ES-I3 (cell line): ENCODE results near the gene CTDSPL.

ENCODE experiments used
- H3K36me3 ChIP-seq: 2 replicates; pipeline ENCODE4 v1.6.1; 2013; ENCODE audit warnings: mild to moderate bottlenecking, low read length, control low read depth, moderate library complexity; ENCODE audit not compliant: insufficient read depth
- H3K4me1 ChIP-seq: 2 replicates; pipeline ENCODE4 v1.6.1; 2013; ENCODE audit warnings: mild to moderate bottlenecking, control low read depth, low read length; ENCODE audit not compliant: insufficient read depth
- H3K9ac ChIP-seq: 2 replicates; pipeline ENCODE4 v1.6.1; 2013; ENCODE audit warnings: low read depth, mild to moderate bottlenecking, low read length, moderate library complexity
- H3K9me3 ChIP-seq: 2 replicates; pipeline ENCODE4 v1.6.1; 2013; ENCODE audit warnings: mild to moderate bottlenecking, low read length, moderate library complexity; ENCODE audit not compliant: control insufficient read depth, insufficient read depth

CTDSPL gene

GRCh38 chr3:37943631-37944314, 82.1 kb downstream of the CTDSPL start:
- H3K4me1 ChIP-seq = peaks cover 14% of the 10 kb centered on the region
- no peaks in the 10 kb centered on the region for H3K9me3 ChIP-seq

GRCh38 chr3:37944391-37944842, 82.7 kb downstream of the CTDSPL start:
- H3K9ac ChIP-seq = no peak overlapping the region
- no peaks in the 10 kb centered on the region for H3K36me3 ChIP-seq
- no peaks in the 10 kb centered on the region for H3K9me3 ChIP-seq
- H3K4me1 ChIP-seq = peaks cover 14% of the 10 kb centered on the region

More at GRCh38 chr3:37943631-37944314, 82.1 kb downstream of the CTDSPL start:
- Histone ChIP-seq H3K36me3 (no peaks in the 10 kb centered on the region), H3K9ac (no peak overlapping the region)

DNA sequence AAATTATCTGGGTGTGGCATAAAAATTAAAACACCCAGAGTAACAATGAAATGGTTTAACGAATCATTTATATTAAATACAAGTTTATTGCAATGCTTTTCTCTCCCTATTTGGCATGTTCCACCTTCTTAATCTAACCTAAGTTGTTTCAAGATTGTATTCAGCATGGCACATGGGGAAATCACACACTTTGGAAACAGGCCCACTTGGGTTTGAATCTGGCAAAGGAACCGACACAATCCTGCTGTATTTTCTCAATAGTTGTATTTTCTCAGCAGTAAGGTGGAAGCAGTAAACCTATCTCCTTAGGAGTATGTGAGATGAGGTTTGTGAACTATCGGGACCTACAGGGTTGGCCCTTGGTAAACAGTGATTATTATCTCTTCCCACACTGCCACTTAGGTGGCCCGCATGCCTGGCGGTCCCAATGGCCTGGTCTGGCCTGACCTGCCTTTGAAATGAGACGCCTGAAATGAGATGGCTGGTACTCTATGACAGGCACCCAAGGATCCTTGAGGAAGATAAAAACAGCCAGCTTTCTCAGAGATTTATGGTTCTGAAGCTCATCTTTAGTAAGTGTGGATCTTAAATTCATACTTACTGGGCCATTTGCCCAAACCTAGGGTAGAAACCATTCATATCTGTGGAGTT, 83.6 kb downstream of the CTDSPL start:
- peaks cover 14% of the 10 kb centered on the region for H3K4me1 ChIP-seq
- no peaks in the 10 kb centered on the region for H3K9me3 ChIP-seq
- no peaks in the 10 kb centered on the region for H3K36me3 ChIP-seq
- H3K9ac ChIP-seq = no peak overlapping the region

GRCh38 chr3:37945807-37946530, 84.3 kb downstream of the CTDSPL start:
- Histone ChIP-seq H3K36me3 (no peaks in the 10 kb centered on the region), H3K4me1 (peaks cover 14% of the 10 kb centered on the region), H3K9ac (no peak overlapping the region), H3K9me3 (no peaks in the 10 kb centered on the region)

- Histone ChIP-seq H3K9ac (no peak overlapping the region), H3K4me1 (peaks cover 14% of the 10 kb centered on the region), H3K36me3 (no peaks in the 10 kb centered on the region), H3K9me3 (no peaks in the 10 kb centered on the region)
These were observed 84.8 kb downstream of the CTDSPL start for GRCh38 chr3:37946531-37946889.

DNA sequence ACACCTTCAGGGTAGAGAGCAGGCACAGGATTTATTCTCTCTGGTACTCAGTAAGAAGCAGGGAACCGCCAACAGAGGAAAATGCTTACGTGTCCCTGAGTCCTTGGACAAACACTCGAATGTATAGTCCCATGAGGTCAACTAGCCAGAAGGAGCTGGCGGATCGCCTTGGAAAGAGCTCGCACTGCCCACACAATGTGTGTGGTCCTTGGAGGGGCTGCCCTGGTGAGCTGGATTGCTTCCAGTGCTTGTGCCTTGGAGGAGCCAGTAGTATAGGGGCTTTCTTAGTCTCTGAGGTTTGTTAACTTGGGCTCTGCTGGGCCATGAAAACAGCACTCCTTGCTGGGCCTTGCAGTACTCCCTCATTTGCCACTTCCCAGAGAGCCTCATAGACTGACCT, 88.2 kb downstream of the CTDSPL start:
- Histone ChIP-seq H3K4me1 (peaks cover 11% of the 10 kb centered on the region), H3K9me3 (no peaks in the 10 kb centered on the region), H3K36me3 (no peaks in the 10 kb centered on the region), H3K9ac (no peak overlapping the region)

GRCh38 chr3:37952564-37952963, 90.9 kb downstream of the CTDSPL start:
- peaks cover 8% of the 10 kb centered on the region for H3K4me1 ChIP-seq

DNA sequence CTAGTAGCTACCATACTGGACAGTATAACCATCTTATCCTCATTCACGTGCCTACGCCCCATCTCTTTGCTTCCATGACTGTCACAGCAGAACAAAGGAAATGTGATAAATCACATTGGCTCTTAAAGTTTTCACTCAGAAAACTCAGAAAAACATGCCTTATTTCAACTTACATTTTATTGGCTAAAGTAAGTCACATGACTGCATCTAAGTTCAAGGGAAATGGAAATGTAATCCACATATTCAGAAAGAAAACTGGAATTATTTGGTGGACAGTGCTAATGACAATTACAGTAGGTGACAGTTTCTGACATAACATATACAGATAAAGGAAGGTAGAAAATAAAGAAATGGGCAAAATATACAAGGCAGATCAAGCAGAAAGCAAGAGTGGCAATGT, 91.5 kb downstream of the CTDSPL start:
- H3K9ac ChIP-seq = no peak overlapping the region
- no peaks in the 10 kb centered on the region for H3K36me3 ChIP-seq
- no peaks in the 10 kb centered on the region for H3K9me3 ChIP-seq
- H3K4me1 ChIP-seq = peaks cover 8% of the 10 kb centered on the region

More at GRCh38 chr3:37952564-37952963, 90.9 kb downstream of the CTDSPL start:
- Histone ChIP-seq H3K9ac (no peak overlapping the region), H3K36me3 (no peaks in the 10 kb centered on the region), H3K9me3 (no peaks in the 10 kb centered on the region)

DNA sequence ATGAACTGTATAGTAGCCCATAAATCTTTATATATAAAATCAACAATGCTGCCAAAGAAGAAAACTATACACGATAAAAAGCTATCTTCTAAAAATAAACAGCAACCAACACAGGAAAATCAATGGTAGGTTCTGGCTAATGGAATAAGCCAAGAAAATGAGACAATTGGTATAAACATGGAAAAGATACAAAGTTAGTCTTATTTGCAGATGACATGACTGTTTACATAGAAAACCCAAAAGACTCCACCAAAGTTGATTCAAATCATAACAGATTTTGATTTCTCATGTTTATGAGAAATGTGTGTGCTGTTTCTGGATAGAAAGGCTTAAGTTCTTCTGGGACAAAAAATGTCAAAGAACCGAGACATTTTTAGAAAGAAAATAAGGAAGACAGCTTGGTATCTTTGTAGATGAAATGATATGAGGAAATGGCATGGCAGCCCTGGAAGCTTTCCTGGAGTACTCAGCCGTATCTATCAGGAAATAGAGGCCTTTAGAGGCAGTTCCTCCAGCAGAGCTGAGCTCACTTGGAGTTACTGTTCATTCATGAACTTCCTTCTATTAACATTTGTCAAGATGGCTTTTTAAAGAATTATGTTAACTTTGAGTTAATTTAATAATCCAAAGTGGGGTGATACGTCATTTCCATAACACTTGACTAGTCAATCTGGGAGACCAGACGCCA, 92.2 kb downstream of the CTDSPL start:
- Histone ChIP-seq H3K36me3 (no peaks in the 10 kb centered on the region; the same call in 1 of the 2 replicates), H3K4me1 (peaks cover 8% of the 10 kb centered on the region), H3K9me3 (no peaks in the 10 kb centered on the region), H3K9ac (no peak overlapping the region)

DNA sequence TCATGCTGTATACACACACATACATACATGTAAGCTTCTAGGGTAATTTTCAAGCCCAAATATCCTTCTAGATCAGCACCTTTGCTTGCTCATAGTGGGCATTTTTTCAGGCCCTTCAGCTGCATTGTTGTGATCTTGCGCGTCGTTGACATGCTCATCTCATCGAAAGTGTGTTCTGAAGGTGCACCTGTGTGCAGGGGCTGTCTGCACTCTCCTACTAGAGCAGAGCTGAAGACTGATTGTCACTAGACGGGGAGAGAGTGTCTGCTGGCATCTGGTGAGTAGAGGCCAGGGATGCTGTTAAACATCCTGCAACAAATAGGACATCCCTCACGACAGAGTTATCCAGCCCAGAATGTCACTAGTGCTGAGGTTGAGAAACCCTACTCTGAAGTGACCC, 93.2 kb downstream of the CTDSPL start:
- H3K36me3 ChIP-seq = no peaks in the 10 kb centered on the region; the same call in 1 of the 2 replicates
- no peak overlapping the region for H3K9ac ChIP-seq
- peaks cover 8% of the 10 kb centered on the region for H3K4me1 ChIP-seq
- H3K9me3 ChIP-seq = no peaks in the 10 kb centered on the region

DNA sequence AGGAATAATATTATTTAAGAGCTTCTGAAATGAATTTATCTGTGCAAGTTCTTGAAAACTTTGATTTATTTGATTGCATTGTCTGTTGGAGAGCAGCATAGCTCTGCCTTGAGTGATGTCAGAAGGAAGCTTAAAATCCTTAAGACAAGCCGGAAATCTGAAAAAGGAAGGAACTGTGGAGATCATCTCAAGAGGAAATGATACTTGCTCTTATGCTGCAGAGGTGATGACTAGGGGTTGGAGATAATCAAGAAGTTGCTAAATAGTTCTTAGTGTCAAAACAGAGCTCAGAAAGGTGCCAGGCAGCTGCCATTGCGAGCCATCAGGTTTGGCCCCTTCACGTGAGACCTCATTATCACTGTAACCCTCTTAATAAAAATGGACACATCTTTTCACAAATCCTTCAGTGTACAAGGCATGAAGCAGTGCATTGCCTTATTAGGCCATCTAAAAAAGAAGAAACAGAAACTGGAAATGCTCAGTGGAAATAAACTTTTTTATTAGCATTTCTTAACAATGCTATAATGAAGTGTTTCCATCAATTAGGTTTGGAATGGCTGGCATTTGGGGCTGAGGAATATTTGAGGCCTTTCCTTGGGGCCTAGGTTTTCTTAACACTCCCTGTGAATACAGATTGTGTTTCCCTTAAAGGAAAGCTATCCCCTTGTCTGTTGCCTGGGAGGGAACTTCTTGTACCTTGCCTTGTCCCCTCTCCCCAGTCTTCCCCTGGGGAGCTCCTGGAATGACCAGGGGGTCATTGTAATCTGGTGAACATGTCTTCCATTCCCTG, 94.4 kb downstream of the CTDSPL start:
- Histone ChIP-seq H3K4me1 (peaks cover 10% of the 10 kb centered on the region), H3K36me3 (no peaks in the 10 kb centered on the region; the same call in 1 of the 2 replicates), H3K9ac (no peak overlapping the region), H3K9me3 (no peaks in the 10 kb centered on the region)

- no peaks in the 10 kb centered on the region; the same call in 1 of the 2 replicates for H3K36me3 ChIP-seq
- no peaks in the 10 kb centered on the region for H3K9me3 ChIP-seq
- H3K4me1 ChIP-seq = peaks cover 16% of the 10 kb centered on the region
- H3K9ac ChIP-seq = no peak overlapping the region
These were observed 95.3 kb downstream of the CTDSPL start for GRCh38 chr3:37956723-37957538.

- H3K4me1 ChIP-seq = peaks cover 20% of the 10 kb centered on the region
- H3K9me3 ChIP-seq = no peaks in the 10 kb centered on the region
- H3K9ac ChIP-seq = no peak overlapping the region
- no peaks in the 10 kb centered on the region; the same call in 1 of the 2 replicates for H3K36me3 ChIP-seq
These were observed 95.9 kb downstream of the CTDSPL start for GRCh38 chr3:37957539-37957936.
